IPS-11a (cell line): Measurements from ENCODE around the gene TOM1L2.
A peak's percentile ranks its signal among the peaks of the same experiment; 100 is the strongest.

Source experiments
- H3K4me3 ChIP-seq: one replicate; pipeline ENCODE4 v1.5.1; 2013; ENCODE audit warnings: low read depth, low read length, control low read depth

Gene TOM1L2

DNA sequence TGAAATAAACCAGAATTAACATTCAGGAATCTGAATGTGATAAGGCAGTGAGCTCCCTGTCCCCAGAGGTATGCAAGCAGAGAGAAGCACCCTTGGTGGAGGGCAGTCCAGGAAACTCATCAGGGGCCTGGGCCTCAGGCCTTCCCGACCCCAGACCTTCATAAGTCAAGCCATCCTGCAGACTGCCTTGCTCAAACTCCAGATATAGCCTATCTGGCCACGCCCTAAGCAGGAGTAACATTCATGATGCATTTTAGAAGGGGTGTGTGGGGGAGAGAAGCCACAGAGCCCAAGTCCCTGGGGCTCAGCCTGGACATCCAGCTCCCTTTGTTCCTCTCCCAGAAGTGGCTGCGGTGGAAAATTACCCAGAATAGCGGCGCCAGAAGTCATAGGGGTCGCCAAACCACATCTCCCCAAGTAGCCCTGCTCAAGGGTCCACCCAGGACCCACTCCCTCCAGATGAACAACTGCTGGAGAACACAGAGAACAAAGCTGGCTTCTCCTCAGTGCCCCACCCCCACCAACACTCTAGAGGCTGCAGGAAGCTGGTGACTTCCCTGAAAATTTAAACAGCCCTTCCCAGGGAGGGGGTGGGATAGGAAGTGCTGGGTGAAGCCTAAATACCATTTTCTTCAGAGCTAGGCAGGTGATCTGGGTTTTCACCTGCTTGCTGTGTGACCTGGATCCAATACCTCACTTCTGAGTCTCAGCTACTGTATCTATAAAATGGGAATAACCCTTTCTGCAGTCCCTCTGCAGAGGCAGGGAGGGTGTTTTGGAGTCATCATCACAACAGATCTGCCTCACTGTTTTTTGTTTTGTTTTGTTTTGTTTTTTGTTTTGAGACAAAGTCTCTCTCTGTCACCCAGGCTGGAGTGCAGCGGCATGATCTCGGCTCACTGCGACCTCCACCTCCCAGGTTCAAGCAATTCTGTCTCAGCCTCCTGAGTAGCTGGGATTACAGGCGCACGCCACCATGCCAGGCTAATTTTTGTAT, 133.9 kb downstream of the TOM1L2 start:
- H3K4me3 ChIP-seq, result no peak overlapping the region

DNA sequence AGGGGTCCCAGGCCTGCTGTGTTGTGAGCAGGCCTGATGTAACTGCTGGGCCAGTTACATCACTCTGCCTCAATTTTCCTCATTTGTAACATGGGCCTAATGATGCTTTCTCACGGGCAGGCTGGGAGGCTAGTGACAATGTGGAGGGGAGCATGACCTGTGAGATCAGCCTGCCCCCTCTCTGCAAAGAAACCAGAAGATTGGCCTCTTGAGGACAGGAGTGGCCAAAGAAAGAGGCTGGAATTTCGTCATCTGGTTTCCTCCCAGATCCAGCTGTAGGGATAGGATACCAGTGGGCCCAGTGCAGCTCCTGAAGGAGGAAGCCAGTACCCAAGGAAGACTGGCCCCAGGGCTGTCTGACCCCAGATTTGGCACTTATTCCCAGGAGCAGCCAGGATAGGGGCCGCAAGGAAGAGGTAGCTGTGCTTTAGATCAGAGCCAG, 134.8 kb downstream of the TOM1L2 start:
- no peak overlapping the region for H3K4me3 ChIP-seq

DNA sequence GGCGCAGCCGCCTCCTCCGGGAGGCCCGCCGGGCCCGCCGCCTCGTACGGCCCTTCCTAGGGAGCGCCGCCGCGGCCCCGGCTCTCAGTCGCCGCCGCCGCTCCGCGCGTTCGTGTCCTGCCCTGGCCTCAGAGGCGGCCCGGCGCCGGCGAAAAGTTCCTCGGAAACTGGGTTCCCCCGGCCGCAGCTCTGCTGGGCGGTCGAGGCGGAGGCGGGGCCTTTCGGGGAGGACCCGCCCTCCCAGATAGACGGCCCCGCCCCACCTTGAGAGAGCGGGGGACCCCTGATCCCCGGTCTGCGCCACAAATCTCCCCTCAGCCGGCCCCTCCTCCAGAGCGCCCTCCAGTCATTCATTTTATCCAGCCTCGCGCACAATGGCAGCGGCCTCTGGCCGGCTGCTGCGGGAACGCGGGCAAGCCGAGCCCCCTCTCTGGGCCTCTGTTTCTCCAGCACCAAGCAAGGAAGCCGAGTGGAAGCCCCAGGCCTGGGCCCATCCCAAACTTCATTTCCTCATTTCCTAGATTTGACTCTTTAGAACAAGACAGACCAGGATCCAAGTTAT, 135.3 kb downstream of the TOM1L2 start, which contains the start of gene SREBF1:
SREBF1 (minus strand) TSS at position 169 of the 562 bp plus-strand sequence. CDS start 169 bp downstream, outside the sequence.
- peak within 1 kb of the TSS; percentile 89 for H3K4me3 ChIP-seq

GRCh38 chr17:17836250-17836817, 135.9 kb downstream of the TOM1L2 start:
- peak overlapping the region; percentile 89 for H3K4me3 ChIP-seq

GRCh38 chr17:17835415-17836249, 136.6 kb downstream of the TOM1L2 start:
- peak overlapping the region; percentile 89 for H3K4me3 ChIP-seq

DNA sequence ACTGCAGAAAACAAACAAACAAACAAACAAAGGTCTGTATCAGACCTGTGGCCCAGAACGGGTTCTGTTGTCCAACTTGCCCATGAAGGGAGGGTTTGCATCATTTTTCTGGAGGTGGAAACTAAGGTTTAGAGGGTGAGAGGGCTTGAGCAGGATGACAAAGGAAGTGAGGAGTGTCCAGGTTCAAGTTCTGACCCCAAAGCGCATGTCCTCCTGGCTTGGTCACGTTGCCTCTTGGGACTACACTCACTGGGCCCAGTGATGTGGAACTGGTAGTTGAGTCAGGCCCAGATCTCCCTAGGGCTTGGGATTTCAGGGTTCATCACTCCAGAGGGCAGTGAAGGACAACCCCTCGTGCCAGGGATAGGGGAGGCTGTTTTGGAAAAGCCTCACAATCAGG, 137.2 kb downstream of the TOM1L2 start:
- no peak overlapping the region for H3K4me3 ChIP-seq

- no peak overlapping the region for H3K4me3 ChIP-seq
Measured at GRCh38 chr17:17833658-17834357, 138.4 kb downstream of the TOM1L2 start.

DNA sequence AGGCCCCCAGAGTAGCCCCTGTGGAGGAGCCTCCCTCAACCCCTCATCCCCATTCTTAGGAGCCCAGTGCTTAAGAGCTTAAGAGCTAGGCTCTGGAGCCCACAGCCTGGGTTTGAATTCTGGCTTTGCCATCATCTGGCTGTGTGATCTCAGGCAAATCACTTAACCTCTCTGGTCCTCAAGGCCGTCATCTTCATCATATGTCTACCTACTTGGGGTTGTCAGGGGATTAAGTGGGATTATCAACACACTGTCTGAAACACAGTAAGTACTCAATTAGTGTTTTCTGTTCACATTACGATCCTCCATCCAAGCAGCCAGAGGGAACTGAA, 140.2 kb downstream of the TOM1L2 start:
- H3K4me3 ChIP-seq, result no peak overlapping the region

GRCh38 chr17:17831208-17832031, 140.8 kb downstream of the TOM1L2 start:
- H3K4me3 ChIP-seq, result no peak overlapping the region

DNA sequence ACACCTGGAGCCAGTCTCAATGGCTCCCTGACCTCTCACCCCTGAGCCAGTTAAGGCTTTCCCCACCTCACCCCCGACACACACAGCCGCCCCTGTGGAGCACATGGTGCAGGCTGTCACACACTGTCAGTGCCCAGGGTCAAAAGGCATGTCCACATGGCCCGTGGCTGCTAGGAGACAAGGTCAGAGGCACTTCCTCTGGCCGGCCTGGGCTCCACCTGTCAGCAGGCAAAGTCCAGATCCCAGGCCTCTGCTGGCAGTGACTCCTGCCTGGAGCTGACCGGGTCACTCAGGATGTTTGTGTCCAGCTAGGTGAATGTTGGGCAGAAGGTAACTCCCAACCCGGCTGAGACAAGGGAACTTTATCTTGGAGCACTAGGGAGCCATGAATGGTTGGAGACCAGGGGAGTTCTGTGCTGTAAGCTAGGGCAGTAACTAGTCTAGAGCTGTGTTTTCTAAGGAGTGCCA, 141.4 kb downstream of the TOM1L2 start:
- H3K4me3 ChIP-seq, result no peak overlapping the region

GRCh38 chr17:17830269-17830567, 142.0 kb downstream of the TOM1L2 start:
- H3K4me3 ChIP-seq, result no peak overlapping the region

DNA sequence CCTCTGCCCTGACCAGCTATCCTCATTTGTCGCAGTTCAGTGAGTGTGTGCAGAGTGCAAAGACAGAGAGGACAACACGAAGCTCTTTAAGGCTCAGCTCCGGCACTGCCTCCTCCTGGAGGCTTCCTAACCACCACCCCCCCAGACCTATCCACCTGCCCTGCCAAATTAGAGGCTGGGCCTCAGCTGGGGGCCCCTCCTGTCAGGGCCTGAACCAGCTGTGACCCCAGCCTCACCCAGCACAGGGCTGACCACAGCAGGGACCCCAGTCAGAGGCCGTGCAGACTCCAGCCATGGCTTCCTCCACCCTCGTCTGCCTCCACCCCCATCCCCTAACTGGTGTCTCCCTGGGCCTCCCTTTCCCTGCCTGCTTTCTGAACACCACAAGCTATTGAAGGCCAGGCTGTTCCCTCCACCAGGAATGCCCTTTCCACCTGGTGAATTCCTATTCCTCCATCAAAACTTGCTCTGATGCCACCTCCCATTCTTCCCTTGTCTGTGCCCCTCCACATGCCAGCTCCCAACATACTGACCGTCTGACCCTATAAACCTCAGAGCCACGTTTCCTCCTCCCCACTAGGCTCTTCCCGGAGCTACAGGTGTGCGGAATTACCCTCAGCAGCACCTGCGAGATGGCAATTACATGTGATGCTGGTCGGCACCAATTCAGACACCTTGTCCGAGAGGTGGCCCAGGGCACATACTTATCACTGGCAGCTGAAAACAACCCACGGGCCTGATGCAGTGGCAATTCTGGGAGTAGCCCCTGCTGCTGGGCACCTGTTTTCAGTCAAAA, 144.2 kb downstream of the TOM1L2 start:
- H3K4me3 ChIP-seq, result no peak overlapping the region

- no peak overlapping the region for H3K4me3 ChIP-seq
Measured at GRCh38 chr17:17826942-17827785, 145.0 kb downstream of the TOM1L2 start.

DNA sequence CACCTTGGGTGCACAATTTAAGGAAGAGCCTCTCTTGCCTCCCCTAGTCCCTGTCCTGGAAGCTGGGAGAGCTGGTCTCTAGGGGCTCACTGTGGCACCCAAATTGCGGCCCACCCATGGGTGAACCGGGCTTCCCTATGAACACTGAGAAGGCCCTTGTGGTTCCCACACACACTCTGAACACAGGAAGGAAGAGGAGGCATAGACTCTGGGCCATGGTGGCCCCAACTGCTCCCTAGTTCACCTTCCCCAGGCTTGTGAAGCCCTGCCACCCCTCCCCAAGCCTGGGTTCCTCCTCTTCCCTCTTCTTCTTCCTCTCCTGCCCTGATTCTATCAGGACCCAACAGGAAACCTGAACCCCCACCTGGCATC, 145.9 kb downstream of the TOM1L2 start:
- H3K4me3 ChIP-seq, result no peak overlapping the region

DNA sequence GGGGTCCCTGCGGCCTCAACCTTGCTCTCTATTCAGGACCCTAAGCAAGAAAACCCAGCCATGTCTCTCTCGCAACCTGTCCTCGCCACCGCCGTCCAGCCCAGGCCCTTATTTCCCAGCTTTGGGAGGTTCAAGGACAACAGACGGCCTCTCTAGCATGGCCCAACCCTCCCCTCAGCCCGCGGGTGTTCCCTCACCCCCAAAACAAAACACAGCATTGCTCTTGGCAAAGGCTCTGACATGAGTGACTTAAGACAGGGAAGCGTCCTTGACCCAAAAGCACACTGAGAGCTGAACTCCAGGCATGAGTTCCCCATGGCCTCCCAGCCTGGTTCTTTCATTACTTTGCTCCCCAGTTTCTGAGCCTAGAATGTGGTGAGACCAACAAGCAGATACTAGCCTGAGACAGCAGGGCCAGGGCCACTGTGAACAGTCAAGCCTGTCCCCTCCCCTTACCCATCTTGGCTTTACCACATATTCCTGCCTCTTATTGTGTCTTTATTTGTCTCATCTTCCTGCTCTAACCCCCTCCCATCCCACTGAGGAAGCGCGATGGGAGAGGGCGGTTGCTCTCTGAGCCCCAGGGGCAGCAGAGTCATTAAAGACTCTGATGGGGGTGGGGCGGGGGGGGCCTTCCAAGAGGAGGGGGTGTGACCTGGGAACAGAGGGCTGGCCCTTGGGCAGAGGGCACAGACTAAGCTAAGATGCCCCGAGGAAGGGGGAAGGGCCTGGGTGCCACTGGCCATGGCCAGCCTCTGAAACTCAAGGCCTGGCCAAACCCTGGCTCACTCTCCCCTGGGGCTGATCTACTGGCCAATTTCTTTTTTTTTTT, 147.2 kb downstream of the TOM1L2 start:
- H3K4me3 ChIP-seq, result no peak overlapping the region

DNA sequence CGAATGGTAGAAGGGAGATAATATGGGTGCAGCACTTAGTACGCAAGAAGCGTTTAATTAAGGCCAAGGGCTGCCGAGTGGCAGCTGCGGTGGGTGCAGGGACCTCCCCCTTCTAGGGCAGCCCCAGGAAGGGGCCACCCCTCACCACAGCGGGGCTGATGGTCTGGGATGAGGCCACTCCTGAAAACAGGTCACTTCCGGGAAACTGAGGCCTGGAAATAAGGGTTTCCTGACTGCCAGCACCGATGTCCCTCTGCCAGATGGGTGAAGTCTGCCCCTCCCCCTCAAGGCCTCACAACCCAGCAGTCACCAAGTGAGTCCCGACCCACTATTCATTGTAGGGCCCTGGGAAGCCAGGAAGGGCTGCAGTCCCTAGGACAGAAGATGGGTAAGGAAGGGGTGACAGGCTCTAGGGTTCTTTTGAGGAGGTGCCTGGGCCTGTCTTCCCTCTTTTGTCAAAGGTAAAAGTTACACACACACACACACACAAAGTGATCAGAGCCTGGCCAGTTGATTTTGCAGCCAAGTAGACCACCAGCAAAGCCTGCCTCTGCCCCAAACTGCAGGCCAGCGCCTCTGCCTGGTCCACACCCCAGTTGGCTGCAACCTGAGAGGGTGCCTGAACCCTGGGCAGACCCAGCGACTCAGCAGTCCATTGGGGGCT, 147.9 kb downstream of the TOM1L2 start:
- no peak overlapping the region for H3K4me3 ChIP-seq
